H1 (cell line): ENCODE data around the gene MYLK3. TPM values are rescaled to one million over a fixed set of nuclear protein-coding genes. Genes with fewer than 3 reads are reported as not detected.

Experiments used
- CTCF ChIA-PET: fragments of 300-600 bp; sonication (Branson Sonifier 250); formaldehyde crosslinking; loops from one replicate; lab custom pipeline; 2021; ENCODE audit not compliant: partially characterized antibody; lab: Charles Lee
- POLR2A ChIA-PET: fragments of 300-600 bp; sonication (Branson Sonifier 250); formaldehyde crosslinking; loops from one replicate; lab custom pipeline; 2021; ENCODE audit warnings: inconsistent platforms; ENCODE audit not compliant: partially characterized antibody; lab: Charles Lee
- DNase-seq, 2 experiments: peaks; one replicate each; pipeline versions ENCODE4 v3.0.0 to v3.0.0-alpha.2; 2010 to 2022; ENCODE audit warnings: low spot score in 2 of 2, low read depth in 1 of 2, mixed read lengths in 1 of 2
- FAIRE-seq: peaks from 2 replicates; lab custom pipeline; 2011; peaks lifted over from hg19 to GRCh38; lab: Jason Lieb, UNC
- H2AFZ ChIP-seq: 2 replicates; pipeline ENCODE4 v1.8.1; 2012; ENCODE audit warnings: low read length, inconsistent platforms
- H2AK5ac ChIP-seq: 2 replicates; pipeline ENCODE4 v1.6.1; 2013; ENCODE audit warnings: low read depth, low read length
- H2BK120ac ChIP-seq: replicated peaks from 2 replicates; pipeline ENCODE3; 2013; ENCODE audit warnings: low read depth, low read length, inconsistent platforms
- H2BK12ac ChIP-seq: 2 replicates; pipeline ENCODE4 v1.6.1; 2013; ENCODE audit warnings: low read depth, low read length
- H2BK15ac ChIP-seq: 2 replicates; pipeline ENCODE4 v1.6.1; 2013; ENCODE audit warnings: low read length
- H2BK20ac ChIP-seq: 2 replicates; pipeline ENCODE4 v1.6.1; 2013; ENCODE audit warnings: low read length
- H2BK5ac ChIP-seq: 2 replicates; pipeline ENCODE4 v1.6.1; 2013; ENCODE audit warnings: low read depth, low read length
- H3K14ac ChIP-seq: 2 replicates; pipeline ENCODE4 v1.6.1; 2013; ENCODE audit warnings: inconsistent platforms; ENCODE audit not compliant: insufficient read length
- H3K18ac ChIP-seq: 2 replicates; pipeline ENCODE4 v1.6.1; 2013; ENCODE audit warnings: low read length; ENCODE audit errors: extremely low read depth
- H3K23ac ChIP-seq: 2 replicates; pipeline ENCODE4 v1.6.1; 2013; ENCODE audit warnings: inconsistent platforms; ENCODE audit not compliant: insufficient read length
- H3K23me2 ChIP-seq: 2 replicates; pipeline ENCODE4 v1.6.1; 2013; ENCODE audit warnings: low read depth, low read length
- H3K27ac ChIP-seq: 2 replicates; pipeline ENCODE4 v1.6.1; 2011; ENCODE audit warnings: low read depth, low read length, inconsistent platforms
- H3K27me3 ChIP-seq, 4 experiments: replicated peaks in 1 of 4; 1 replicate in 1 of 4; 2 replicates in 3 of 4; pipeline versions ENCODE4 v1.6.1 to v1.8.1; 2011 to 2013; ENCODE audit warnings: low read length in 3 of 4, mild to moderate bottlenecking in 3 of 4, inconsistent platforms in 2 of 4, mixed read lengths in 2 of 4, moderate library complexity in 1 of 4; ENCODE audit not compliant: control insufficient read depth in 3 of 4, insufficient read depth in 3 of 4; ENCODE audit errors: extremely low read depth in 1 of 4
- H3K36me3 ChIP-seq, 4 experiments: 2 replicates each; pipeline versions ENCODE4 v1.6.1 to v1.8.1; 2011 to 2013; ENCODE audit warnings: mild to moderate bottlenecking in 4 of 4, low read length in 3 of 4, moderate library complexity in 2 of 4, control low read depth in 1 of 4, inconsistent platforms in 1 of 4; ENCODE audit not compliant: insufficient read depth in 4 of 4, control insufficient read depth in 2 of 4
- H3K4ac ChIP-seq: replicated peaks from 2 replicates; pipeline ENCODE3; 2013; ENCODE audit warnings: low read length, low read depth, mixed read lengths, inconsistent platforms; ENCODE audit not compliant: insufficient read length
- H3K4me1 ChIP-seq, 4 experiments: replicated peaks in 1 of 4; 1 replicate in 1 of 4; 2 replicates in 3 of 4; pipeline versions ENCODE4 v1.6.1 to v1.8.1; 2011 to 2013; ENCODE audit warnings: low read length in 3 of 4, inconsistent platforms in 2 of 4, mixed read lengths in 1 of 4; ENCODE audit not compliant: insufficient read depth in 4 of 4, control insufficient read depth in 3 of 4
- H3K4me2 ChIP-seq, 2 experiments: 2 replicates each; pipeline versions ENCODE4 v1.6.1 to v1.8.1; 2011 to 2013; ENCODE audit warnings: low read depth in 2 of 2, low read length in 2 of 2, control low read depth in 1 of 2, inconsistent platforms in 1 of 2, mild to moderate bottlenecking in 1 of 2; ENCODE audit not compliant: insufficient read depth in 1 of 2
- H3K4me3 ChIP-seq, 4 experiments: fragments of 200-600, 300-600 bp in 1 of 4; sonication (generic), shearing (Covaris generic), sonication (Bioruptor Twin) in 1 of 4; 2 replicates each; pipeline versions ENCODE4 v1.5.1 to v1.8.1; 2011 to 2016; ENCODE audit warnings: low read length in 4 of 4, low read depth in 3 of 4, control low read depth in 2 of 4, inconsistent platforms in 2 of 4, mild to moderate bottlenecking in 2 of 4, mixed read lengths in 1 of 4, moderate library complexity in 1 of 4; ENCODE audit not compliant: insufficient read depth in 2 of 4; ENCODE audit errors: extremely low read depth in 1 of 4
- H3K56ac ChIP-seq: replicated peaks from 2 replicates; pipeline ENCODE3; 2013; ENCODE audit warnings: low read depth, mild to moderate bottlenecking, mixed read lengths, low read length, inconsistent platforms; ENCODE audit not compliant: insufficient read length
- H3K79me1 ChIP-seq: 2 replicates; pipeline ENCODE4 v1.6.1; 2013; ENCODE audit warnings: low read depth, low read length, control low read depth
- H3K79me2 ChIP-seq, 2 experiments: 2 replicates each; pipeline versions ENCODE4 v1.6.1 to v1.8.1; 2012 to 2013; ENCODE audit warnings: low read length in 2 of 2, mild to moderate bottlenecking in 2 of 2, inconsistent platforms in 1 of 2; ENCODE audit not compliant: insufficient read depth in 2 of 2, control insufficient read depth in 1 of 2
- H3K9ac ChIP-seq, 4 experiments: replicated peaks in 1 of 4; 1 replicate in 1 of 4; 2 replicates in 3 of 4; pipeline versions ENCODE4 v1.6.1 to v1.8.1; 2011 to 2013; ENCODE audit warnings: low read depth in 3 of 4, low read length in 3 of 4, control low read depth in 2 of 4, mild to moderate bottlenecking in 2 of 4, moderate library complexity in 2 of 4, inconsistent platforms in 1 of 4; ENCODE audit errors: extremely low read depth in 1 of 4
- H3K9me3 ChIP-seq, 2 experiments: 2 replicates each; pipeline versions ENCODE4 v1.6.1 to v1.8.1; 2012 to 2013; ENCODE audit warnings: mild to moderate bottlenecking in 2 of 2, moderate library complexity in 2 of 2, control low read depth in 1 of 2, inconsistent platforms in 1 of 2, low read depth in 1 of 2, low read length in 1 of 2, mixed read lengths in 1 of 2; ENCODE audit not compliant: insufficient read depth in 2 of 2
- H4K20me1 ChIP-seq, 2 experiments: replicated peaks in 1 of 2; 2 replicates each; pipeline versions ENCODE3 to v1.8.1; 2011 to 2013; ENCODE audit warnings: inconsistent platforms in 2 of 2, low read length in 2 of 2, mild to moderate bottlenecking in 1 of 2; ENCODE audit not compliant: insufficient read depth in 2 of 2, control insufficient read depth in 1 of 2
- H4K5ac ChIP-seq: 2 replicates; pipeline ENCODE4 v1.6.1; 2013; ENCODE audit warnings: low read length, low read depth, mixed read lengths, inconsistent platforms; ENCODE audit not compliant: insufficient read length
- H4K8ac ChIP-seq: 2 replicates; pipeline ENCODE4 v1.8.0; 2013; ENCODE audit warnings: mild to moderate bottlenecking, moderate library complexity, low read length, inconsistent platforms; ENCODE audit not compliant: insufficient read depth; ENCODE audit errors: extremely low read depth
- H4K91ac ChIP-seq: replicated peaks from 2 replicates; pipeline ENCODE3; 2013; ENCODE audit warnings: low read length, mixed read lengths, inconsistent platforms; ENCODE audit not compliant: insufficient read length
- ASH2L ChIP-seq: fragments of 200-600, 300-600 bp; sonication (generic); IDR thresholded peaks from one replicate; pipeline ENCODE4 v1.7.1; 2017; ENCODE audit warnings: low read length
- BACH1 ChIP-seq: IDR thresholded peaks from 2 replicates; pipeline ENCODE4 v1.6.1; 2012; ENCODE audit warnings: low read length, improper control_type of control experiment
- CBX5 ChIP-seq: fragments of 300-800, 300-1000 bp; sonication (generic); IDR thresholded peaks from 2 replicates; pipeline ENCODE4 v1.7.1; 2016; ENCODE audit warnings: antibody characterized with exemption, low read length, low read depth
- FOSL1 ChIP-seq: IDR thresholded peaks from 2 replicates; pipeline ENCODE4 v1.6.1; 2011; ENCODE audit warnings: mild to moderate bottlenecking, low read depth, low read length, moderate library complexity; ENCODE audit not compliant: insufficient read depth
- GTF2F1 ChIP-seq: IDR thresholded peaks from 2 replicates; pipeline ENCODE4 v1.6.1; 2012; ENCODE audit warnings: low read depth, low read length, improper control_type of control experiment, borderline replicate concordance
- NRF1 ChIP-seq: IDR thresholded peaks from 2 replicates; pipeline ENCODE4 v1.6.1; 2011; ENCODE audit warnings: mild to moderate bottlenecking, low read depth, low read length, improper control_type of control experiment
- PHF8 ChIP-seq: fragments of 200-600 bp; sonication (generic); conservative IDR thresholded peaks from 2 replicates; pipeline ENCODE4 v1.7.1; 2012; ENCODE audit warnings: low read depth, mild to moderate bottlenecking, inconsistent platforms, low read length, moderate library complexity
- SP4 ChIP-seq: IDR thresholded peaks from 2 replicates; pipeline ENCODE4 v1.6.1; 2012; ENCODE audit warnings: low read length, inconsistent platforms
- SUZ12 ChIP-seq: fragments of 200-600 bp; sonication (generic); IDR thresholded peaks from 2 replicates; pipeline ENCODE4 v1.6.1; 2012; ENCODE audit warnings: mild to moderate bottlenecking, inconsistent platforms, low read length, moderate library complexity, mixed read lengths
- TBP ChIP-seq: IDR thresholded peaks from 2 replicates; pipeline ENCODE4 v1.6.1; 2011; ENCODE audit warnings: low read depth, low read length, improper control_type of control experiment
- WGBS, 2 experiments: shearing (Covaris generic) in 1 of 2; methylation state at CpG; one replicate each; pipeline versions ENCODE4 v1.1.6 to v1.1.7; 2013 to 2015; ENCODE audit warnings: low lambda C conversion rate in 2 of 2, mixed read lengths in 2 of 2, inconsistent platforms in 1 of 2, low coverage in 1 of 2, missing lambda C conversion rate in 1 of 2; ENCODE audit not compliant: insufficient replicate concordance in 2 of 2, insufficient coverage in 1 of 2, insufficient read length in 1 of 2; ENCODE audit errors: extremely low coverage in 1 of 2, missing lambda C conversion rate in 1 of 2; 5-methylcytosine and 5-hydroxymethylcytosine counted together
- polyA plus RNA-seq, 7 experiments: library from polyadenylated mRNA; depleted of rRNA in 3 of 7; stranded (reverse) in 5 of 7; unstranded in 2 of 7; fragments of >200 nt in 5 of 7; fragments of 200-250 nt in 2 of 7; gene quantifications; 1 replicate in 5 of 7; 2 replicates in 1 of 7; 4 replicates in 1 of 7; pipeline versions ENCODE4 v1.2.1 to v1.2.3, GENCODE V29; 2011 to 2013; ENCODE audit warnings: missing spikeins in 2 of 7, mixed read lengths in 2 of 7
- total RNA-seq: library from RNA; stranded (reverse); fragmentation: NEBNext Ultra II Directional; extraction: Animal tissue kit (Norgen Biotek cat#: 25700); gene quantifications from 2 replicates; pipeline ENCODE4 v1.2.1, GENCODE V29; 2021
- TF ChIP-seq, protein P1 (sequence below): IDR thresholded peaks from 2 replicates; pipeline ENCODE4 v1.6.1; 2012; ENCODE audit warnings: inconsistent platforms

The MYLK3 gene
- total and polyA plus RNA-seq, 2 of the 8 experiments (the other 6 are each of a cell fraction or from before 2014, with no cell fraction given): 0.14 to 0.35 TPM

DNA sequence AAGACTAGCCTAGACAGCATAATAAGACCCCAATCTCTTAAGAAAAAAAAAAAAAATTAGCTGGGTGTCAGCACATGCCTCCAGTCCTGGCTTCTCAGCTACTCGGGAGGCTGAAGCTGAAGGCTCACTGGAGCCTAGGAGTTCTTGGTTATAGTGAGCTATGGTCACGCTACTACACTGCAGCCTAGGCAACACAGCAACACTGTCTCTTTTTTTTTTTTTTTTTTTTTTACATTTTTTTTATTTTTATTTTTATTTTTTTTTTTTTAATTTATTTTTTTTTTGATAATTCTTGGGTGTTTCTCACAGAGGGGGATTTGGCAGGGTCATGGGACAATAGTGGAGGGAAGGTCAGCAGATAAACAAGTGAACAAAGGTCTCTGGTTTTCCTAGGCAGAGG, 54.5 kb downstream of the MYLK3 start:
- no peak overlapping the region for H3K23ac ChIP-seq
- no peak overlapping the region for H3K14ac ChIP-seq
- H3K9ac ChIP-seq: no peak overlapping the region
- DNase-seq: no peak
- TF ChIP-seq SUZ12 (no peak), FOSL1 (no peak), TBP (no peak), NRF1 (no peak), BACH1 (no peak), PHF8 (no peak), CBX5 (no peak), ASH2L (no peak), GTF2F1 (no peak), SP4 (no peak)
- TF ChIP-seq, protein P1, sequence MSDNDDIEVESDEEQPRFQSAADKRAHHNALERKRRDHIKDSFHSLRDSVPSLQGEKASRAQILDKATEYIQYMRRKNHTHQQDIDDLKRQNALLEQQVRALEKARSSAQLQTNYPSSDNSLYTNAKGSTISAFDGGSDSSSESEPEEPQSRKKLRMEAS: no peak
- TF ChIP-seq, all 59 proteins: peak for 0
- Histone ChIP-seq H3K27me3 (no peaks in the 10 kb centered on the region), H2BK15ac (no peak overlapping the region), H3K4me1 (peaks cover 0 to 8% (median 3%) of the 10 kb centered on the region in 4 experiments; a peak in 4 of 7 replicates), H3K18ac (no peak overlapping the region), H2BK120ac (no peak overlapping the region), H2AFZ (no peak overlapping the region), H4K5ac (no peak overlapping the region), H3K27ac (no peak overlapping the region), H3K36me3 (peaks cover 21 to 66% (median 51%) of the 10 kb centered on the region in 4 experiments), H3K4ac (no peak overlapping the region), H2BK5ac (no peak overlapping the region), H2AK5ac (no peak overlapping the region), H3K23me2 (peaks cover 10% of the 10 kb centered on the region), H3K56ac (no peak overlapping the region), H2BK20ac (no peak overlapping the region), H3K4me3 (no peak overlapping the region), H3K79me1 (no peaks in the 10 kb centered on the region), H4K8ac (no peak overlapping the region), H2BK12ac (no peak overlapping the region), H3K9me3 (no peaks in the 10 kb centered on the region), H4K20me1 (peaks cover 12 to 16% of the 10 kb centered on the region in 2 experiments), H3K79me2 (peaks cover 11 to 33% of the 10 kb centered on the region in 2 experiments; a peak in 3 of 4 replicates), H3K4me2 (no peak overlapping the region), H4K91ac (no peak overlapping the region)
- WGBS, 2 experiments: 100% methylated on average over 2 of the region's 2 CpGs; no CpG with 5 or more reads in 1 of the 2 experiments
- no peak for FAIRE-seq
- CTCF ChIA-PET: interaction anchor here (0.6 to 1.5 kb wide), 4 partner anchors 17 to 96 kb away, joined by 3 to 4 read pairs (median 4); no protein-coding TSS in a partner anchor
- POLR2A ChIA-PET: interaction anchor here (0.6 to 0.8 kb wide), 3 partner anchors 39 to 221 kb away, joined by 3 to 4 read pairs (median 3); no protein-coding TSS in a partner anchor
